ENCODE measurements around the gene DNAH7.
"Not testable (repeated sequence)": the region's sequence is repeated elsewhere in the genome, so short reads cannot be mapped to it uniquely, and the experiment has no call there.

The DNAH7 gene

GRCh38 chr2:195711478-195711877 is 357.2 kb downstream of the DNAH7 start:
- no peak for DNase-seq

GRCh38 chr2:195709901-195710806 is 358.5 kb downstream of the DNAH7 start:
- no peak for DNase-seq

- no peak for DNase-seq
Measured at GRCh38 chr2:195706161-195706900, 362.3 kb downstream of the DNAH7 start.

- DNase-seq, result no peak
Measured at GRCh38 chr2:195700480-195700879, 368.2 kb downstream of the DNAH7 start.

GRCh38 chr2:195697681-195698220 is 370.9 kb downstream of the DNAH7 start:
- no peak for DNase-seq

- DNase-seq, result no peak
Measured at GRCh38 chr2:195696012-195696411, 372.6 kb downstream of the DNAH7 start.

GRCh38 chr2:195695002-195695631 is 373.5 kb downstream of the DNAH7 start:
- no peak for DNase-seq

GRCh38 chr2:195694553-195694952 is 374.1 kb downstream of the DNAH7 start:
- no peak for DNase-seq

- DNase-seq, result not testable (repeated sequence)
Measured at GRCh38 chr2:195692531-195692930, 376.1 kb downstream of the DNAH7 start.

Measured in C1 segment of cervical spinal cord (tissue), 14 donors.